ENCODE results near the gene TSPAN9.

DNA sequence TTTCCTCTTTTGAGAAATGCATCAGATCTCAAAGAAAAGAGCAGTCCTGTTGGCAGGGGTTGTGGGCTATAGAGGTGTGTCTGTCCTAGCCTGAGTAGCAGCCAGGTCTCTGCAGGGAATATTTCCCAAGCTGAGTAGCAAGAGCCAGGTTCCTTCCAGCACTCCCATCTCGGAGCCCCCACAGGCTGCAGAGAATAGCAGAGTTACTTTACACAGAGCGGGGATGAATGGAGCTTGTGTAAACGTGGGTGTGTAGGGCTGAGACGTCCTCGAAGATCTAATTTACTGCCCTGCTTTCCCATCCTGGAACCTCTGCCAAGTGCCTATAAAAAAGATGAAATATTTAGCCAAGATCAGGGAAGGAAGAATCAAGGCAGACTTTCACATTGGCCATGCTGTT is 156.6 kb downstream of the TSPAN9 start:
- TF ChIP-seq ELK1 (IDR thresholded peaks at IDR 0.05; ENCODE audit: low read depth, low read length) (no peak), MYC (IDR thresholded peaks at IDR 0.05; ENCODE audit: borderline replicate concordance, low read length) (no peak), CBX2 (IDR thresholded peaks at IDR 0.05; ENCODE audit: borderline replicate concordance, low read depth) (no peak), EP300 (IDR thresholded peaks at IDR 0.05) (no peak), RNF2 (IDR thresholded peaks at IDR 0.05; ENCODE audit: borderline replicate concordance, low read depth) (no peak), POLR2A (IDR thresholded peaks at IDR 0.05; ENCODE audit: low read length) (no peak), ATOH8 (CRISPR knock-in tag; IDR thresholded peaks at IDR 0.05; ENCODE audit: low read depth) (no peak), RAD21 (conservative IDR thresholded peaks at IDR 0.05 in 1 of 2, IDR thresholded peaks at IDR 0.05 in 1 of 2) (no peak), FOXS1 (CRISPR knock-in tag; IDR thresholded peaks at IDR 0.05) (no peak)
- TF ChIP-seq, protein P1, sequence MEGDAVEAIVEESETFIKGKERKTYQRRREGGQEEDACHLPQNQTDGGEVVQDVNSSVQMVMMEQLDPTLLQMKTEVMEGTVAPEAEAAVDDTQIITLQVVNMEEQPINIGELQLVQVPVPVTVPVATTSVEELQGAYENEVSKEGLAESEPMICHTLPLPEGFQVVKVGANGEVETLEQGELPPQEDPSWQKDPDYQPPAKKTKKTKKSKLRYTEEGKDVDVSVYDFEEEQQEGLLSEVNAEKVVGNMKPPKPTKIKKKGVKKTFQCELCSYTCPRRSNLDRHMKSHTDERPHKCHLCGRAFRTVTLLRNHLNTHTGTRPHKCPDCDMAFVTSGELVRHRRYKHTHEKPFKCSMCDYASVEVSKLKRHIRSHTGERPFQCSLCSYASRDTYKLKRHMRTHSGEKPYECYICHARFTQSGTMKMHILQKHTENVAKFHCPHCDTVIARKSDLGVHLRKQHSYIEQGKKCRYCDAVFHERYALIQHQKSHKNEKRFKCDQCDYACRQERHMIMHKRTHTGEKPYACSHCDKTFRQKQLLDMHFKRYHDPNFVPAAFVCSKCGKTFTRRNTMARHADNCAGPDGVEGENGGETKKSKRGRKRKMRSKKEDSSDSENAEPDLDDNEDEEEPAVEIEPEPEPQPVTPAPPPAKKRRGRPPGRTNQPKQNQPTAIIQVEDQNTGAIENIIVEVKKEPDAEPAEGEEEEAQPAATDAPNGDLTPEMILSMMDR (IDR thresholded peaks at IDR 0.05), result no peak
- TF ChIP-seq, protein P2, sequence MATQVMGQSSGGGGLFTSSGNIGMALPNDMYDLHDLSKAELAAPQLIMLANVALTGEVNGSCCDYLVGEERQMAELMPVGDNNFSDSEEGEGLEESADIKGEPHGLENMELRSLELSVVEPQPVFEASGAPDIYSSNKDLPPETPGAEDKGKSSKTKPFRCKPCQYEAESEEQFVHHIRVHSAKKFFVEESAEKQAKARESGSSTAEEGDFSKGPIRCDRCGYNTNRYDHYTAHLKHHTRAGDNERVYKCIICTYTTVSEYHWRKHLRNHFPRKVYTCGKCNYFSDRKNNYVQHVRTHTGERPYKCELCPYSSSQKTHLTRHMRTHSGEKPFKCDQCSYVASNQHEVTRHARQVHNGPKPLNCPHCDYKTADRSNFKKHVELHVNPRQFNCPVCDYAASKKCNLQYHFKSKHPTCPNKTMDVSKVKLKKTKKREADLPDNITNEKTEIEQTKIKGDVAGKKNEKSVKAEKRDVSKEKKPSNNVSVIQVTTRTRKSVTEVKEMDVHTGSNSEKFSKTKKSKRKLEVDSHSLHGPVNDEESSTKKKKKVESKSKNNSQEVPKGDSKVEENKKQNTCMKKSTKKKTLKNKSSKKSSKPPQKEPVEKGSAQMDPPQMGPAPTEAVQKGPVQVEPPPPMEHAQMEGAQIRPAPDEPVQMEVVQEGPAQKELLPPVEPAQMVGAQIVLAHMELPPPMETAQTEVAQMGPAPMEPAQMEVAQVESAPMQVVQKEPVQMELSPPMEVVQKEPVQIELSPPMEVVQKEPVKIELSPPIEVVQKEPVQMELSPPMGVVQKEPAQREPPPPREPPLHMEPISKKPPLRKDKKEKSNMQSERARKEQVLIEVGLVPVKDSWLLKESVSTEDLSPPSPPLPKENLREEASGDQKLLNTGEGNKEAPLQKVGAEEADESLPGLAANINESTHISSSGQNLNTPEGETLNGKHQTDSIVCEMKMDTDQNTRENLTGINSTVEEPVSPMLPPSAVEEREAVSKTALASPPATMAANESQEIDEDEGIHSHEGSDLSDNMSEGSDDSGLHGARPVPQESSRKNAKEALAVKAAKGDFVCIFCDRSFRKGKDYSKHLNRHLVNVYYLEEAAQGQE (IDR thresholded peaks at IDR 0.05), result no peak
